Endothelial cell of umbilical vein (primary cell): ENCODE data around the gene ANKRD63.

Source experiments
- EZH2 ChIP-seq: IDR thresholded peaks from 2 replicates; pipeline ENCODE4 v1.6.1; 2012; ENCODE audit warnings: borderline replicate concordance, low read depth, mild to moderate bottlenecking, moderate library complexity, low read length, inconsistent platforms; ENCODE audit not compliant: severe bottlenecking
- POLR2A ChIP-seq: IDR thresholded peaks from 2 replicates; pipeline ENCODE4 v1.6.1; 2012; ENCODE audit warnings: low read depth, mild to moderate bottlenecking, control low read depth, low read length
- POLR2AphosphoS5 ChIP-seq: IDR thresholded peaks from 2 replicates; pipeline ENCODE4 v1.6.1; 2012; ENCODE audit warnings: low read depth, mild to moderate bottlenecking, control low read depth, low read length, moderate library complexity; ENCODE audit not compliant: insufficient read depth
- TF ChIP-seq, protein P1 (sequence below), 2 donors: IDR thresholded peaks; 1 replicate in 1 of 2; 2 replicates in 1 of 2; pipeline ENCODE4 v1.5.1; 2011; ENCODE audit warnings: low read length in 2 of 2, mild to moderate bottlenecking in 2 of 2, moderate library complexity in 2 of 2, control low read depth in 1 of 2, inconsistent platforms in 1 of 2, low read depth in 1 of 2; ENCODE audit not compliant: insufficient read depth in 1 of 2; ENCODE audit errors: extremely low read depth in 1 of 2

DNA sequence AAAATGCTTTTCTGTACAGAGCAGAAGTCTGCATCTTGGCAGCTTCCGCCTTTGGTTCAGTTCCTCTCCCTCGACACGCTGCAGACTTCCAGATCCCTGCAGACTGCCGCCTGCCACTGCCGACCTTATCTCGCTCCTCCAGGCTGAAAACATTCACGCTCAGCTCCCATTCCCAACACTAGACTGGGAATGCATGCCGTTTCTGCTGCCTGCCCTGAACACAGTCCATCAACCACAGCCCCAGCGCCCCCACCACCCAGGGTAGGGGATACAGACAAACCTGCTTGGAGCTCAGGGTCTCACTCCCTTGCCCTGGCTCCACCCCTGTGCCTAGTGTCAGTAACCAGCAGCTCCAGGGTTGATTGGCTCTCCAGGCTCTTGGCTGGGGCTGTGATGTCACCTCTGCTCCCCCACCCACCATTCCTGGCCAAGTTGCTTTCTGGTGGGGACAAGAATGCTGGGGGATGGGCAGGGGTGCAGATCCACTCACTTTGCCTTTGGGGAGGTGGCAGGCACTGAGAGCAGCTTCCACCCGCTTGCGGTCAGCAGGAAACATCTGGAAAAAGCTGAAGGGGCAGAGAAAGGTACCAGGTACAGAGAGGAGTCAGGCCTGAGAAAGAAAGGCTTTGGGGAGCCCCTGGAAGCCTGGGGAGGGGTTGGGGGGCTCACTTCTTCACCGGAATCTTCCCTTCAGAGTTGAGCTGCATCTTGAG, 18.8 kb upstream of the ANKRD63 start:
- TF ChIP-seq POLR2A (no peak), EZH2 (no peak), POLR2AphosphoS5 (no peak)
- TF ChIP-seq, protein P1, sequence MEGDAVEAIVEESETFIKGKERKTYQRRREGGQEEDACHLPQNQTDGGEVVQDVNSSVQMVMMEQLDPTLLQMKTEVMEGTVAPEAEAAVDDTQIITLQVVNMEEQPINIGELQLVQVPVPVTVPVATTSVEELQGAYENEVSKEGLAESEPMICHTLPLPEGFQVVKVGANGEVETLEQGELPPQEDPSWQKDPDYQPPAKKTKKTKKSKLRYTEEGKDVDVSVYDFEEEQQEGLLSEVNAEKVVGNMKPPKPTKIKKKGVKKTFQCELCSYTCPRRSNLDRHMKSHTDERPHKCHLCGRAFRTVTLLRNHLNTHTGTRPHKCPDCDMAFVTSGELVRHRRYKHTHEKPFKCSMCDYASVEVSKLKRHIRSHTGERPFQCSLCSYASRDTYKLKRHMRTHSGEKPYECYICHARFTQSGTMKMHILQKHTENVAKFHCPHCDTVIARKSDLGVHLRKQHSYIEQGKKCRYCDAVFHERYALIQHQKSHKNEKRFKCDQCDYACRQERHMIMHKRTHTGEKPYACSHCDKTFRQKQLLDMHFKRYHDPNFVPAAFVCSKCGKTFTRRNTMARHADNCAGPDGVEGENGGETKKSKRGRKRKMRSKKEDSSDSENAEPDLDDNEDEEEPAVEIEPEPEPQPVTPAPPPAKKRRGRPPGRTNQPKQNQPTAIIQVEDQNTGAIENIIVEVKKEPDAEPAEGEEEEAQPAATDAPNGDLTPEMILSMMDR (IDR thresholded peaks at IDR 0.05; ENCODE audit: extremely low read depth in 1 of 2, insufficient read depth in 1 of 2, low read depth in 1 of 2, low read length in 2 of 2), result no peak
